Natural killer cell (primary cell): ENCODE data around the gene CRCP. TPM values are rescaled to one million over a fixed set of nuclear protein-coding genes. Genes with fewer than 3 reads are reported as not detected.

Source experiments
- ATAC-seq, 3 donors: fragments of 150-1000 bp in 2 of 3; fragments of 200-7000 bp in 1 of 3; cut with Tn5 transposase; 1 replicate in 1 of 3; 2 replicates in 2 of 3; pipeline ENCODE4 v1.10.0; 2021; ENCODE audit warnings: mild to moderate bottlenecking in 2 of 3, moderate library complexity in 2 of 3
- DNase-seq, 2 donors: peaks; one replicate each; pipeline versions ENCODE4 v3.0.0 to v3.0.0-alpha.2; 2013 to 2021; ENCODE audit warnings: mixed read lengths in 1 of 2
- H3K27ac ChIP-seq: one replicate; pipeline ENCODE4 v1.5.1; 2013; ENCODE audit warnings: mild to moderate bottlenecking, low read length
- H3K27me3 ChIP-seq: one replicate; pipeline ENCODE4 v1.6.1; 2013; ENCODE audit warnings: low read length; ENCODE audit not compliant: control insufficient read depth, insufficient read depth
- H3K36me3 ChIP-seq: one replicate; pipeline ENCODE4 v1.6.1; 2013; ENCODE audit warnings: low read length; ENCODE audit not compliant: control insufficient read depth, insufficient read depth
- H3K4me1 ChIP-seq: one replicate; pipeline ENCODE4 v1.6.1; 2013; ENCODE audit warnings: low read length; ENCODE audit not compliant: control insufficient read depth, insufficient read depth
- H3K4me3 ChIP-seq: one replicate; pipeline ENCODE4 v1.5.1; 2013; ENCODE audit warnings: low read length
- H3K9me3 ChIP-seq: one replicate; pipeline ENCODE4 v1.6.1; 2013; ENCODE audit warnings: low read length; ENCODE audit not compliant: control insufficient read depth, insufficient read depth
- H3K27ac Mint-ChIP-seq, 2 donors: one replicate each; pipeline ENCODE4 v1.8.0; 2022; ENCODE audit warnings: mild to moderate bottlenecking in 2 of 2, mixed read lengths in 2 of 2, moderate library complexity in 1 of 2
- H3K27me3 Mint-ChIP-seq, 2 donors: one replicate each; pipeline ENCODE4 v1.8.0; 2022; ENCODE audit warnings: low read depth in 2 of 2, mixed read lengths in 2 of 2
- H3K36me3 Mint-ChIP-seq: one replicate; pipeline ENCODE4 v1.8.0; 2022; ENCODE audit warnings: mixed read lengths
- H3K4me1 Mint-ChIP-seq, 2 donors: one replicate each; pipeline ENCODE4 v1.8.0; 2022; ENCODE audit warnings: mixed read lengths in 2 of 2
- H3K4me3 Mint-ChIP-seq: one replicate; pipeline ENCODE4 v1.8.0; 2022; ENCODE audit warnings: mild to moderate bottlenecking, moderate library complexity, mixed read lengths
- H3K9me3 Mint-ChIP-seq, 2 donors: one replicate each; pipeline ENCODE4 v1.8.0; 2022; ENCODE audit warnings: mixed read lengths in 2 of 2
- WGBS: methylation state at CpG from one replicate; pipeline ENCODE4 v1.1.7; 2013; ENCODE audit warnings: missing lambda C conversion rate; ENCODE audit not compliant: insufficient coverage; 5-methylcytosine and 5-hydroxymethylcytosine counted together
- intact Hi-C: fragments of 100-400 bp; cut with micrococcal nuclease; formaldehyde crosslinking; loops from one replicate; pipeline ENCODE4 v1.14.2; 2022
- total RNA-seq, 4 donors: library from RNA; stranded (reverse); fragments of 120-200 nt in 1 of 4; gene quantifications; one replicate each; pipeline versions ENCODE4 v1.2.3 to v1.2.4, GENCODE V29; 2013 to 2022
- TF ChIP-seq, protein P1 (sequence below): fragments of 200-600 bp; IDR thresholded peaks from one replicate; pipeline ENCODE4 v1.8.0; 2022; ENCODE audit warnings: antibody characterized with exemption

The CRCP gene
- total RNA-seq, 3 donors from 2014 or later (not counting 1 experiment from before 2014, with no cell fraction given) = 67.5 to 72.1 (median 68.0) TPM

DNA sequence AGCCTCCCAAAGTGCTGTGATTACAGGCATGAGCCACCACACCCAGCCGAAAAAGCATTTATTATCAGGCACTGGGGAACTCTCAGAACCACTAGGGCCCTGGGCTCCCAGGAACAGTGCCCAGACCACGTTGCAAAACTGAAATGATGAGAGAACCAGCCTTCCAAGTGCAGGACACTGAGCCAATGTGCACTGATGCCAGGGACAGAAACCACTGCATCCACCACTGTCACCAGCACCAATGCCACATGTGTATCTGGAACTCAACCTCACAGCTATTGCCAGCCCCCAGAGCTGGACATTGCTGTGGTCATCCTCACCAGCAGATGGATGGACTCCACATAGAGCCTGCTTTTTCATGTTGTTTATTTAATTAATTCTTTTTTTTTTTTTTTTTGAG is 62.3 kb downstream of the CRCP start:
- no peaks in the 10 kb centered on the region for H3K9me3 Mint-ChIP-seq
- intact Hi-C loops = no loop called here
- Histone ChIP-seq H3K9me3 (no peaks in the 10 kb centered on the region), H3K4me1 (no peaks in the 10 kb centered on the region), H3K4me3 (no peak overlapping the region), H3K27ac (no peak overlapping the region), H3K27me3 (no peaks in the 10 kb centered on the region), H3K36me3 (no peaks in the 10 kb centered on the region)
- no peak overlapping the region for H3K4me3 Mint-ChIP-seq
- WGBS = 79% methylated on average over 2 of the region's 2 CpGs
- H3K4me1 Mint-ChIP-seq = no peaks in the 10 kb centered on the region
- H3K36me3 Mint-ChIP-seq = no peaks in the 10 kb centered on the region
- DNase-seq = no peak
- TF ChIP-seq, protein P1, sequence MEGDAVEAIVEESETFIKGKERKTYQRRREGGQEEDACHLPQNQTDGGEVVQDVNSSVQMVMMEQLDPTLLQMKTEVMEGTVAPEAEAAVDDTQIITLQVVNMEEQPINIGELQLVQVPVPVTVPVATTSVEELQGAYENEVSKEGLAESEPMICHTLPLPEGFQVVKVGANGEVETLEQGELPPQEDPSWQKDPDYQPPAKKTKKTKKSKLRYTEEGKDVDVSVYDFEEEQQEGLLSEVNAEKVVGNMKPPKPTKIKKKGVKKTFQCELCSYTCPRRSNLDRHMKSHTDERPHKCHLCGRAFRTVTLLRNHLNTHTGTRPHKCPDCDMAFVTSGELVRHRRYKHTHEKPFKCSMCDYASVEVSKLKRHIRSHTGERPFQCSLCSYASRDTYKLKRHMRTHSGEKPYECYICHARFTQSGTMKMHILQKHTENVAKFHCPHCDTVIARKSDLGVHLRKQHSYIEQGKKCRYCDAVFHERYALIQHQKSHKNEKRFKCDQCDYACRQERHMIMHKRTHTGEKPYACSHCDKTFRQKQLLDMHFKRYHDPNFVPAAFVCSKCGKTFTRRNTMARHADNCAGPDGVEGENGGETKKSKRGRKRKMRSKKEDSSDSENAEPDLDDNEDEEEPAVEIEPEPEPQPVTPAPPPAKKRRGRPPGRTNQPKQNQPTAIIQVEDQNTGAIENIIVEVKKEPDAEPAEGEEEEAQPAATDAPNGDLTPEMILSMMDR = no peak
- no peak overlapping the region for H3K27ac Mint-ChIP-seq
- H3K27me3 Mint-ChIP-seq = no peaks in the 10 kb centered on the region
- no peak for ATAC-seq

DNA sequence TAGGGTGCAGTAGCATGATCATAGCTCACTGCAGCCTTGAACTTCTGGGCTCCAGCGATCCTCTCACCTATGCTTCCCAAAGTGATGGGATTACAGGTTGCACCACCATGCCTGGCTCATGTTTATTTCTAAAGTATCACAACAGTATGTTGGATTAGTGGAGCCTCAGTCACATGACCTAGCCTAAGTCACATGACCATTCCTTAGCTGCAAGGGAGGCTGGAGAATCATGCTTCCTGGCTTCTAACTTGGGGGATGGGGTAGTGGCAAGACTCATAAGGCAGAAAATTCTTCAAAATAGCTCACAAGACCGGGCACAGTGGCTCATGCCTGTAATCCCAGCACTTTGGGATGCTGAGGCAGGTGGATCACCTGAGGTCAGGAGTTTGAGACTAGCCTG is 63.6 kb downstream of the CRCP start:
- Histone ChIP-seq H3K27me3 (no peaks in the 10 kb centered on the region), H3K27ac (no peak overlapping the region), H3K4me3 (no peak overlapping the region), H3K4me1 (no peaks in the 10 kb centered on the region), H3K36me3 (no peaks in the 10 kb centered on the region), H3K9me3 (no peaks in the 10 kb centered on the region)
- H3K4me3 Mint-ChIP-seq = no peak overlapping the region
- no peak overlapping the region for H3K27ac Mint-ChIP-seq
- ATAC-seq (no peak), DNase-seq (no peak)
- H3K27me3 Mint-ChIP-seq = no peaks in the 10 kb centered on the region
- H3K9me3 Mint-ChIP-seq = no peaks in the 10 kb centered on the region
- WGBS = 100% methylated on average over 2 of the region's 2 CpGs
- TF ChIP-seq, protein P1 = no peak
- no peaks in the 10 kb centered on the region for H3K36me3 Mint-ChIP-seq
- H3K4me1 Mint-ChIP-seq = no peaks in the 10 kb centered on the region
- intact Hi-C loops = no loop called here

DNA sequence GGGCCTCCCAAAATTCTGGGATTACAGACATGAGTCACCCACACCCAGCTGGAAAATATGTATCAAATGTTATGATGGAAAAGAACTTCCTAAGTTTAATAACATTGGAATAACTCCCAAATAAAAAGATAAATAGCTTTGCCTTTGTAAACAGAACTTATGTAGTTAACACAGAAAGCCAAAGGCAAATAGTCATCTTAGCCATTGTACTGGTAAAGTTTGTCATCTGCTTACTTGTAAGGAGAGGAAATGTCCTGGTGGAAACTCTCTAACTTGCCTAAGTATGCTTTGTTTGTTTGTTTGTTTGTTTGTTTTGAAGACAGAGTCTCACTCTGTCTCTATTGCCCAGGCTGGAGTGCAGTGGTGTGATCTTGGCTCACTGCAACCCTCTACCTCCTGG is 66.7 kb downstream of the CRCP start:
- Mint-ChIP-seq H3K4me3 (no peak overlapping the region), H3K4me1 (no peaks in the 10 kb centered on the region), H3K27me3 (no peaks in the 10 kb centered on the region), H3K36me3 (no peaks in the 10 kb centered on the region), H3K27ac (no peak overlapping the region), H3K9me3 (no peaks in the 10 kb centered on the region)
- Histone ChIP-seq H3K27me3 (no peaks in the 10 kb centered on the region), H3K4me1 (no peaks in the 10 kb centered on the region), H3K9me3 (no peaks in the 10 kb centered on the region), H3K27ac (no peak overlapping the region), H3K4me3 (no peak overlapping the region), H3K36me3 (no peaks in the 10 kb centered on the region)
- intact Hi-C loops = no loop called here
- TF ChIP-seq, protein P1 = no peak
- ATAC-seq (no peak), DNase-seq (no peak)

DNA sequence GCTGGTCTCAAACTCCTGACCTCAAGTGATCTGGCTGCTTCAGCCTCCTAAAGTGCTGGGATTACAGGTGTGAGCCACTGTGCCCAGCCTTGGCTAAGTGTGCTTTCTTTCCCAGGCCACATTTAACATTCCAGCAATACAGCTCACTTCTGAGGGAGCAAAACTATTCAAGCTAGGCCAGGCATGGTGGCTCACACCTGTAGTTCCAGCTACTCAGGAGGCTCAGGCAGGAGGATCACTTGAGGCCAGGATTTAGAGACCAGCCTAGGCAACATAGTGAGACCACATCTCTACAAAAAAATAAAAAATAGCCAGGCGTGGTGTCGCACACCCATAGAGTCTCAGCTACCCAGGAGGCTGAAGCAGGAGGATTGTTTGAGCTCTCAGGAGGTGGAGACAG is 67.2 kb downstream of the CRCP start:
- Histone ChIP-seq H3K9me3 (no peaks in the 10 kb centered on the region), H3K4me1 (no peaks in the 10 kb centered on the region), H3K4me3 (no peak overlapping the region), H3K36me3 (no peaks in the 10 kb centered on the region), H3K27ac (no peak overlapping the region), H3K27me3 (no peaks in the 10 kb centered on the region)
- no peak overlapping the region for H3K27ac Mint-ChIP-seq
- H3K27me3 Mint-ChIP-seq = no peaks in the 10 kb centered on the region
- intact Hi-C loops = no loop called here
- H3K4me1 Mint-ChIP-seq = no peaks in the 10 kb centered on the region
- ATAC-seq = no peak
- H3K9me3 Mint-ChIP-seq = no peaks in the 10 kb centered on the region
- WGBS = 91% methylated on average over 2 of the region's 2 CpGs
- no peaks in the 10 kb centered on the region for H3K36me3 Mint-ChIP-seq
- H3K4me3 Mint-ChIP-seq = no peak overlapping the region
- DNase-seq = no peak
- TF ChIP-seq, protein P1 = no peak
